Nephron (organoid): ENCODE measurements around the gene PLCB3.
A peak's percentile ranks its signal among the peaks of the same experiment; 100 is the strongest.

Experiments
- H3K27ac Mint-ChIP-seq, 3 experiments: 2 replicates each; pipeline ENCODE4 v1.8.0; 2020; ENCODE audit warnings: mixed read lengths in 3 of 3, mild to moderate bottlenecking in 2 of 3, moderate library complexity in 1 of 3
- H3K27me3 Mint-ChIP-seq: 2 replicates; pipeline ENCODE4 v1.8.0; 2021; ENCODE audit warnings: low read depth, mild to moderate bottlenecking, moderate library complexity, mixed read lengths
- H3K36me3 Mint-ChIP-seq: 2 replicates; pipeline ENCODE4 v1.8.0; 2020; ENCODE audit warnings: low read depth, mixed read lengths
- H3K4me1 Mint-ChIP-seq: 2 replicates; pipeline ENCODE4 v1.8.0; 2020; ENCODE audit warnings: mixed read lengths
- H3K4me3 Mint-ChIP-seq, 3 experiments: 2 replicates each; pipeline ENCODE4 v1.8.0; 2020; ENCODE audit warnings: mild to moderate bottlenecking in 3 of 3, mixed read lengths in 3 of 3, moderate library complexity in 2 of 3
- H3K9me3 Mint-ChIP-seq: 2 replicates; pipeline ENCODE4 v1.8.0; 2020; ENCODE audit warnings: mixed read lengths
- CTCF ChIP-seq, 3 experiments: fragments of 200-600 bp; sonication (generic); IDR thresholded peaks; one replicate each; pipeline ENCODE4 v1.5.0; 2021; ENCODE audit warnings: antibody characterized with exemption in 3 of 3; ENCODE audit not compliant: unreplicated experiment in 3 of 3

PLCB3 gene

GRCh38 chr11:64268893-64269539, 17.7 kb downstream of the PLCB3 start:
- peak overlapping the region; percentile 94 to 97 (median 96) for H3K4me3 Mint-ChIP-seq
- no peaks in the 10 kb centered on the region for H3K9me3 Mint-ChIP-seq
- H3K27ac Mint-ChIP-seq = peak overlapping the region; percentile 81 to 99 (median 98)
- H3K4me1 Mint-ChIP-seq = peaks cover 7% of the 10 kb centered on the region
- TF ChIP-seq CTCF (IDR thresholded peaks at IDR 0.05; ENCODE audit: unreplicated experiment in 3 of 3) = no peak
- no peaks in the 10 kb centered on the region for H3K27me3 Mint-ChIP-seq
- H3K36me3 Mint-ChIP-seq = peaks cover 4% of the 10 kb centered on the region

- Mint-ChIP-seq H3K4me1 (peaks cover 7% of the 10 kb centered on the region), H3K9me3 (no peaks in the 10 kb centered on the region), H3K36me3 (peaks cover 4% of the 10 kb centered on the region), H3K27ac (peak overlapping the region; percentile 97 to 99 (median 98)), H3K4me3 (peak overlapping the region; percentile 94 to 97 (median 96)), H3K27me3 (no peaks in the 10 kb centered on the region)
- peak in 1 of 3 experiments; percentile 49 for TF ChIP-seq CTCF (IDR thresholded peaks at IDR 0.05; ENCODE audit: unreplicated experiment in 3 of 3)
Measured at GRCh38 chr11:64269540-64270220, 18.4 kb downstream of the PLCB3 start.

GRCh38 chr11:64275031-64275800, 23.9 kb downstream of the PLCB3 start:
- no peaks in the 10 kb centered on the region for H3K9me3 Mint-ChIP-seq
- H3K4me3 Mint-ChIP-seq = no peak overlapping the region
- H3K4me1 Mint-ChIP-seq = peaks cover 4% of the 10 kb centered on the region
- H3K36me3 Mint-ChIP-seq = peaks cover 9% of the 10 kb centered on the region
- H3K27me3 Mint-ChIP-seq = no peaks in the 10 kb centered on the region
- no peak overlapping the region for H3K27ac Mint-ChIP-seq
- TF ChIP-seq CTCF (IDR thresholded peaks at IDR 0.05; ENCODE audit: unreplicated experiment in 3 of 3) = no peak

- H3K4me1 Mint-ChIP-seq = peaks cover 4% of the 10 kb centered on the region
- H3K36me3 Mint-ChIP-seq = peaks cover 9% of the 10 kb centered on the region
- no peak for TF ChIP-seq CTCF (IDR thresholded peaks at IDR 0.05; ENCODE audit: unreplicated experiment in 3 of 3)
- H3K27me3 Mint-ChIP-seq = no peaks in the 10 kb centered on the region
- H3K27ac Mint-ChIP-seq = no peak overlapping the region
- no peak overlapping the region for H3K4me3 Mint-ChIP-seq
- H3K9me3 Mint-ChIP-seq = no peaks in the 10 kb centered on the region
Measured at GRCh38 chr11:64275841-64276240, 24.5 kb downstream of the PLCB3 start.

- H3K4me3 Mint-ChIP-seq = no peak overlapping the region
- H3K4me1 Mint-ChIP-seq = peaks cover 4% of the 10 kb centered on the region
- no peaks in the 10 kb centered on the region for H3K9me3 Mint-ChIP-seq
- no peaks in the 10 kb centered on the region for H3K27me3 Mint-ChIP-seq
- no peak overlapping the region for H3K27ac Mint-ChIP-seq
- no peak for TF ChIP-seq CTCF (IDR thresholded peaks at IDR 0.05; ENCODE audit: unreplicated experiment in 3 of 3)
- H3K36me3 Mint-ChIP-seq = peaks cover 18% of the 10 kb centered on the region
Measured at GRCh38 chr11:64276653-64277431, 25.5 kb downstream of the PLCB3 start.
